Lower leg skin (tissue), 3 donors: Measurements from ENCODE around the gene DTX1.

Source experiments
- CTCF ChIP-seq, 3 donors: fragments of 450-650 bp; IDR thresholded peaks; one replicate each; pipeline ENCODE4 v1.5.1; 2016; ENCODE audit warnings: antibody characterized with exemption in 3 of 3, mild to moderate bottlenecking in 3 of 3, moderate library complexity in 2 of 3
- POLR2A ChIP-seq, 2 donors: fragments of 450-650 bp; IDR thresholded peaks; one replicate each; pipeline ENCODE4 v1.6.1; 2016 to 2017; ENCODE audit warnings: antibody characterized with exemption in 2 of 2, mild to moderate bottlenecking in 1 of 2, moderate library complexity in 1 of 2

GRCh38 chr12:113127791-113128199 is 71.3 kb downstream of the DTX1 start:
- TF ChIP-seq CTCF (IDR thresholded peaks at IDR 0.05) (no peak), POLR2A (IDR thresholded peaks at IDR 0.05) (no peak)
